Endothelial cell of umbilical vein (primary cell): ENCODE measurements around the gene IWS1. TPM values are rescaled to one million over a fixed set of nuclear protein-coding genes. Genes with fewer than 3 reads are reported as not detected.

ENCODE experiments used
- BruUV-seq: library from RNA; stranded (reverse); fragments of 400-500 nt; replicated peaks from 2 replicates; lab custom pipeline; 2021; lab: Mats Ljungman, UMichigan
- CTCF ChIA-PET: fragments of 300-600, 350-600 bp; sonication (Branson Sonifier 250); formaldehyde crosslinking; loops from one replicate; lab custom pipeline; 2021; ENCODE audit warnings: antibody characterized with exemption, inconsistent platforms; lab: Charles Lee
- POLR2A ChIA-PET: fragments of 300-600, 350-600 bp; sonication (Branson Sonifier 250); formaldehyde crosslinking; loops from one replicate; lab custom pipeline; 2021; ENCODE audit warnings: antibody characterized with exemption, inconsistent platforms; lab: Charles Lee
- DNase-seq: peaks from one replicate; pipeline ENCODE4 v3.0.0-alpha.2; 2011; ENCODE audit warnings: low read depth, low spot score
- FAIRE-seq: peaks from 2 replicates; lab custom pipeline; 2011; peaks lifted over from hg19 to GRCh38; lab: Jason Lieb, UNC
- H2AFZ ChIP-seq: 2 replicates; pipeline ENCODE4 v1.6.0; 2012; ENCODE audit warnings: low read depth, low read length, control low read depth, inconsistent platforms
- H3K27ac ChIP-seq: 2 replicates; pipeline ENCODE4 v1.5.1; 2011; ENCODE audit warnings: low read depth, mild to moderate bottlenecking, control low read depth, low read length, moderate library complexity; ENCODE audit not compliant: insufficient read depth
- H3K27me3 ChIP-seq, 2 experiments: 2 replicates each; pipeline versions ENCODE4 v1.6.0 to v1.6.1; 2011; ENCODE audit warnings: low read length in 2 of 2, mixed read lengths in 1 of 2; ENCODE audit not compliant: control insufficient read depth in 2 of 2, insufficient read depth in 2 of 2
- H3K36me3 ChIP-seq, 2 experiments: 2 replicates in 1 of 2; 3 replicates in 1 of 2; pipeline ENCODE4 v1.5.1; 2011; ENCODE audit warnings: low read length in 2 of 2, mild to moderate bottlenecking in 1 of 2, moderate library complexity in 1 of 2; ENCODE audit not compliant: control insufficient read depth in 2 of 2, insufficient read depth in 2 of 2; ENCODE audit errors: extremely low read depth in 1 of 2
- H3K4me1 ChIP-seq: 3 replicates; pipeline ENCODE4 v1.5.1; 2011; ENCODE audit warnings: mild to moderate bottlenecking, low read length; ENCODE audit not compliant: control insufficient read depth, insufficient read depth; ENCODE audit errors: extremely low read depth
- H3K4me2 ChIP-seq: 2 replicates; pipeline ENCODE4 v1.6.1; 2011; ENCODE audit warnings: low read length, control low read depth, mixed read lengths; ENCODE audit not compliant: insufficient read depth
- H3K4me3 ChIP-seq, 3 experiments: fragments of 200-600 bp in 1 of 3; sonication (generic), shearing (Covaris generic) in 1 of 3; replicated peaks in 1 of 3; 2 replicates each; pipeline ENCODE4 v1.5.1; 2011 to 2016; ENCODE audit warnings: control low read depth in 3 of 3, low read length in 3 of 3, mild to moderate bottlenecking in 2 of 3, inconsistent platforms in 1 of 3, low read depth in 1 of 3, moderate library complexity in 1 of 3; ENCODE audit not compliant: insufficient read depth in 1 of 3
- H3K79me2 ChIP-seq: 2 replicates; pipeline ENCODE4 v1.6.0; 2012; ENCODE audit warnings: low read length, inconsistent platforms; ENCODE audit not compliant: control insufficient read depth, insufficient read depth
- H3K9ac ChIP-seq: replicated peaks from 2 replicates; pipeline ENCODE3; 2011; ENCODE audit warnings: low read length, control low read depth; ENCODE audit not compliant: insufficient read depth; ENCODE audit errors: extremely low read depth
- H3K9me1 ChIP-seq: replicated peaks from 3 replicates; pipeline ENCODE4 v1.6.0; 2011; ENCODE audit warnings: mild to moderate bottlenecking, low read length; ENCODE audit not compliant: control insufficient read depth, insufficient read depth; ENCODE audit errors: extremely low read depth
- H3K9me3 ChIP-seq: replicated peaks from 2 replicates; pipeline ENCODE4 v1.5.1; 2012; ENCODE audit warnings: low read length, inconsistent platforms; ENCODE audit not compliant: control insufficient read depth, insufficient read depth
- H4K20me1 ChIP-seq: replicated peaks from 2 replicates; pipeline ENCODE3; 2011; ENCODE audit warnings: mild to moderate bottlenecking, low read length; ENCODE audit not compliant: control insufficient read depth, insufficient read depth; ENCODE audit errors: extremely low read depth
- EZH2 ChIP-seq: IDR thresholded peaks from 2 replicates; pipeline ENCODE4 v1.6.1; 2012; ENCODE audit warnings: borderline replicate concordance, low read depth, mild to moderate bottlenecking, moderate library complexity, low read length, inconsistent platforms; ENCODE audit not compliant: severe bottlenecking
- GATA2 ChIP-seq: IDR thresholded peaks from 2 replicates; pipeline ENCODE4 v1.7.0; 2011; ENCODE audit warnings: low read depth, mild to moderate bottlenecking, moderate library complexity, mixed read lengths, low read length; ENCODE audit not compliant: insufficient read length, insufficient read depth
- JUN ChIP-seq: IDR thresholded peaks from 2 replicates; pipeline ENCODE4 v1.6.1; 2011; ENCODE audit warnings: borderline replicate concordance, low read depth; ENCODE audit not compliant: insufficient read length, insufficient read depth
- POLR2A ChIP-seq: IDR thresholded peaks from 2 replicates; pipeline ENCODE4 v1.6.1; 2012; ENCODE audit warnings: low read depth, mild to moderate bottlenecking, control low read depth, low read length
- POLR2AphosphoS5 ChIP-seq: IDR thresholded peaks from 2 replicates; pipeline ENCODE4 v1.6.1; 2012; ENCODE audit warnings: low read depth, mild to moderate bottlenecking, control low read depth, low read length, moderate library complexity; ENCODE audit not compliant: insufficient read depth
- dilution Hi-C: fragments of 300-500 bp; cut with MboI; formaldehyde crosslinking; loops from one replicate; pipeline ENCODE4 v1.15.0; 2019; ENCODE audit warnings: low sequenced_read_pairs; ENCODE audit not compliant: extremely low pct_ligation_motif_present
- intact Hi-C: fragments of 100-400 bp; cut with micrococcal nuclease; formaldehyde crosslinking; loops from one replicate; pipeline ENCODE4 v1.10.0; 2022
- polyA plus RNA-seq, 4 experiments: library from polyadenylated mRNA; depleted of rRNA in 3 of 4; stranded (reverse) in 3 of 4; unstranded in 1 of 4; fragments of >200 nt; gene quantifications; 2 replicates each; pipeline versions ENCODE4 v1.2.1 to v1.2.3, GENCODE V29; 2011 to 2012; ENCODE audit warnings: missing spikeins in 1 of 4
- total RNA-seq: library from RNA; stranded (reverse); gene quantifications from 2 replicates; pipeline ENCODE4 v1.2.3, GENCODE V29; 2021
- TF ChIP-seq, protein P1 (sequence below), 2 donors: IDR thresholded peaks; 1 replicate in 1 of 2; 2 replicates in 1 of 2; pipeline ENCODE4 v1.5.1; 2011; ENCODE audit warnings: low read length in 2 of 2, mild to moderate bottlenecking in 2 of 2, moderate library complexity in 2 of 2, control low read depth in 1 of 2, inconsistent platforms in 1 of 2, low read depth in 1 of 2; ENCODE audit not compliant: insufficient read depth in 1 of 2; ENCODE audit errors: extremely low read depth in 1 of 2

Gene IWS1
- total and polyA plus RNA-seq, 2 donors (not counting 3 experiments of a cell fraction or from before 2014, with no cell fraction given) = 14.7 to 51.0 TPM

DNA sequence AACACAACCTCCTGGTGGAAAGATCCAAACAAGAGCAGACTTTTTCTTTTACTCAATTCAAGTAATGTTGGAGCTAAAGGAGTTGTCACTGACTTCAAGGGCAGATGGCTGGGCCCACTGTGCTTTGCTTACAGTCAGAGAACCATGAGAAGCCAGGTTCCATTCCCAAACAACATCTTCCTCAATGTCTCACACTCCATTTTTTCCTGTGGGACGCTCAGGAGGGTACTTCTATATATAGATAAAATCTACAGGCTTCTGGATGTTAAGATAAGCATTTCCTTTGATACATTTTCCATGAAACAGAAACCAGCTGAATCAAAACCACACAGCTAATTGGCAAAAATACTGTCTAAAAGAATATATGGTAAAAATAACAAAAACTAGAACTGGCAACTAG lies 14.4 kb downstream of the IWS1 start:
- no TSS peak for BruUV-seq
- Histone ChIP-seq H3K4me2 (no peak overlapping the region), H3K9me3 (no peaks in the 10 kb centered on the region), H3K79me2 (peaks cover 84% of the 10 kb centered on the region), H4K20me1 (no peaks in the 10 kb centered on the region), H3K36me3 (peaks cover 3 to 8% of the 10 kb centered on the region in 2 experiments), H3K27me3 (no peaks in the 10 kb centered on the region), H3K27ac (no peak overlapping the region), H3K9me1 (no peaks in the 10 kb centered on the region), H3K9ac (no peak overlapping the region), H3K4me1 (peaks cover 40% of the 10 kb centered on the region), H3K4me3 (no peak overlapping the region), H2AFZ (no peak overlapping the region)
- dilution Hi-C loops = no loop called here
- FAIRE-seq = no peak
- TF ChIP-seq, protein P1, sequence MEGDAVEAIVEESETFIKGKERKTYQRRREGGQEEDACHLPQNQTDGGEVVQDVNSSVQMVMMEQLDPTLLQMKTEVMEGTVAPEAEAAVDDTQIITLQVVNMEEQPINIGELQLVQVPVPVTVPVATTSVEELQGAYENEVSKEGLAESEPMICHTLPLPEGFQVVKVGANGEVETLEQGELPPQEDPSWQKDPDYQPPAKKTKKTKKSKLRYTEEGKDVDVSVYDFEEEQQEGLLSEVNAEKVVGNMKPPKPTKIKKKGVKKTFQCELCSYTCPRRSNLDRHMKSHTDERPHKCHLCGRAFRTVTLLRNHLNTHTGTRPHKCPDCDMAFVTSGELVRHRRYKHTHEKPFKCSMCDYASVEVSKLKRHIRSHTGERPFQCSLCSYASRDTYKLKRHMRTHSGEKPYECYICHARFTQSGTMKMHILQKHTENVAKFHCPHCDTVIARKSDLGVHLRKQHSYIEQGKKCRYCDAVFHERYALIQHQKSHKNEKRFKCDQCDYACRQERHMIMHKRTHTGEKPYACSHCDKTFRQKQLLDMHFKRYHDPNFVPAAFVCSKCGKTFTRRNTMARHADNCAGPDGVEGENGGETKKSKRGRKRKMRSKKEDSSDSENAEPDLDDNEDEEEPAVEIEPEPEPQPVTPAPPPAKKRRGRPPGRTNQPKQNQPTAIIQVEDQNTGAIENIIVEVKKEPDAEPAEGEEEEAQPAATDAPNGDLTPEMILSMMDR (IDR thresholded peaks at IDR 0.05; ENCODE audit: extremely low read depth in 1 of 2, insufficient read depth in 1 of 2, low read depth in 1 of 2, low read length in 2 of 2) = no peak
- TF ChIP-seq GATA2 (peak; percentile 61), POLR2AphosphoS5 (no peak)
- ChIA-PET POLR2A (no interaction called here), CTCF (interaction anchor here (0.7 kb wide), 2 partner anchors 14 to 19 kb away, joined by 3 to 4 read pairs; partner anchors contain the start of gene IWS1)
- DNase-seq = peak; percentile 63
- intact Hi-C loops = no loop called here

DNA sequence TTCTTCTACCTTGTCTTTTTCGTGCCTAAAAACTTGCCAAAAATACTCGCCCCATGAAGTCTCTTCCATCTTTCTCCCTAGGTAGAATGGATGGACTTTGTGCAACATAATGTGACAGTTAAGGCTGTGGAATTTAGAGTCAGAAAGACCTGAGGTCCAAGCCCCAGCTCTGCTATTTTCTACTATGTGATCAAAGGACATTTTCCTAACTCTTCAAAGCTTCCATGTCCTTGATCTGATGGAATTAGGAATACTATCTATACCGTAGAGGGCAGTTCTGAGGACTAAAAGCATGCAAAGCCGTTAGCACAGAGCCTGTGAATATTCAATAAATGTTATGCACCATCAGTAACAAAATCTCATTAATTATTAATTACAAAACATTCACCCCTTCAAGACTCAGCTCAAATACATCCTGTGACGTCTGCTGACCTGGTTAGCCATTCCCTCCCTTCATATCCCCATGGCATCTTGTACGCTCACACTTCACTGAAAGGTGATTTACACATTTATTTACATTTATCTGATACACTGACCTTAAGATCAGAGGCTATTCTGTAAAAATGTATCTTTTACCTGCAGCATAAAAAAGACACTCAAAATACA lies 15.1 kb downstream of the IWS1 start:
- intact Hi-C loops = no loop called here
- ChIA-PET CTCF (no interaction called here), POLR2A (no interaction called here)
- TF ChIP-seq POLR2A = no peak
- no peak for TF ChIP-seq JUN
- TF ChIP-seq, protein P1 (IDR thresholded peaks at IDR 0.05; ENCODE audit: extremely low read depth in 1 of 2, insufficient read depth in 1 of 2, low read depth in 1 of 2, low read length in 2 of 2) = no peak
- no peak for TF ChIP-seq EZH2
- no peak for TF ChIP-seq POLR2AphosphoS5
- Histone ChIP-seq H3K27ac (no peak overlapping the region), H3K4me1 (peaks cover 40% of the 10 kb centered on the region), H3K27me3 (no peaks in the 10 kb centered on the region), H3K9me3 (no peaks in the 10 kb centered on the region), H3K36me3 (peaks cover 3 to 8% of the 10 kb centered on the region in 2 experiments), H3K9me1 (no peaks in the 10 kb centered on the region), H3K4me3 (no peak overlapping the region), H3K4me2 (no peak overlapping the region), H2AFZ (no peak overlapping the region), H4K20me1 (no peaks in the 10 kb centered on the region), H3K9ac (no peak overlapping the region), H3K79me2 (peaks cover 83% of the 10 kb centered on the region)
- dilution Hi-C loops = no loop called here
- DNase-seq (no peak), FAIRE-seq (no peak)
- BruUV-seq = no TSS peak
